Urinary bladder (tissue), 4 donors: ENCODE measurements around the gene CFAP69. TPM values are rescaled to one million over a fixed set of nuclear protein-coding genes. Genes with fewer than 3 reads are reported as not detected.

Experiments
- DNase-seq: peaks from one replicate; pipeline ENCODE4 v3.0.0-alpha.2; 2015; ENCODE audit errors: extremely low spot score
- H3K27ac ChIP-seq: one replicate; pipeline ENCODE4 v1.5.1; 2013; ENCODE audit warnings: low read depth, mild to moderate bottlenecking, moderate library complexity
- H3K36me3 ChIP-seq: one replicate; pipeline ENCODE4 v1.6.1; 2013; ENCODE audit warnings: mild to moderate bottlenecking, moderate library complexity; ENCODE audit not compliant: insufficient read depth
- H3K4me1 ChIP-seq: one replicate; pipeline ENCODE4 v1.6.1; 2013; ENCODE audit warnings: mild to moderate bottlenecking, moderate library complexity; ENCODE audit not compliant: insufficient read depth
- H3K4me3 ChIP-seq: one replicate; pipeline ENCODE4 v1.5.1; 2013; ENCODE audit warnings: low read depth, low read length
- WGBS: extraction: QIAGEN DNeasy Blood & Tissue Kit; methylation state at CpG from one replicate; pipeline ENCODE4 v1.1.7; 2013; 5-methylcytosine and 5-hydroxymethylcytosine counted together
- polyA plus RNA-seq: library from polyadenylated mRNA; stranded (reverse); fragments of 200-250 nt; gene quantifications from one replicate; pipeline ENCODE4 v1.2.3, GENCODE V29; 2013
- total RNA-seq: library from RNA; depleted of rRNA; stranded (reverse); fragments of >200 nt; gene quantifications from one replicate; pipeline ENCODE4 v1.2.3, GENCODE V29; 2014
- donor health status: healthy with polysubstance abuse.
- donor health status: healthy.

The CFAP69 gene
- total and polyA plus RNA-seq, 2 donors = 2.4 to 19.1 TPM

GRCh38 chr7:90222811-90223725 lies 21.9 kb upstream of the CFAP69 start:
- H3K4me1 ChIP-seq = no peaks in the 10 kb centered on the region
- H3K4me3 ChIP-seq = no peak overlapping the region
- no peak for DNase-seq
- WGBS = 76% methylated on average over 5 of the region's 5 CpGs
- peaks cover 2% of the 10 kb centered on the region for H3K36me3 ChIP-seq
- H3K27ac ChIP-seq = no peak overlapping the region

- Histone ChIP-seq H3K27ac (no peak overlapping the region), H3K4me3 (no peak overlapping the region), H3K4me1 (no peaks in the 10 kb centered on the region), H3K36me3 (peaks cover 2% of the 10 kb centered on the region)
- 47% methylated on average over 3 of the region's 3 CpGs for WGBS
- DNase-seq = no peak
Observed at GRCh38 chr7:90224195-90224594, 20.8 kb upstream of the CFAP69 start.

GRCh38 chr7:90225181-90225580 lies 19.8 kb upstream of the CFAP69 start:
- Histone ChIP-seq H3K36me3 (peaks cover 2% of the 10 kb centered on the region), H3K4me1 (no peaks in the 10 kb centered on the region), H3K27ac (no peak overlapping the region), H3K4me3 (no peak overlapping the region)
- DNase-seq = no peak
- 93% methylated on average over 3 of the region's 3 CpGs for WGBS

GRCh38 chr7:90225601-90226000 lies 19.4 kb upstream of the CFAP69 start:
- peaks cover 2% of the 10 kb centered on the region for H3K36me3 ChIP-seq
- H3K27ac ChIP-seq = no peak overlapping the region
- no peaks in the 10 kb centered on the region for H3K4me1 ChIP-seq
- DNase-seq = no peak
- 55% methylated on average over 1 of the region's 1 CpG for WGBS
- H3K4me3 ChIP-seq = no peak overlapping the region

GRCh38 chr7:90227259-90227658 lies 17.7 kb upstream of the CFAP69 start:
- 84% methylated on average over 5 of the region's 5 CpGs for WGBS
- H3K27ac ChIP-seq = no peak overlapping the region
- no peak overlapping the region for H3K4me3 ChIP-seq
- H3K36me3 ChIP-seq = peaks cover 2% of the 10 kb centered on the region
- no peak for DNase-seq
- H3K4me1 ChIP-seq = no peaks in the 10 kb centered on the region

GRCh38 chr7:90229682-90230081 lies 15.3 kb upstream of the CFAP69 start:
- no peak for DNase-seq
- H3K36me3 ChIP-seq = peaks cover 2% of the 10 kb centered on the region
- H3K4me1 ChIP-seq = no peaks in the 10 kb centered on the region
- H3K27ac ChIP-seq = no peak overlapping the region
- H3K4me3 ChIP-seq = no peak overlapping the region
- 84% methylated on average over 2 of the region's 2 CpGs for WGBS

- Histone ChIP-seq H3K4me3 (no peak overlapping the region), H3K36me3 (no peaks in the 10 kb centered on the region), H3K4me1 (no peaks in the 10 kb centered on the region), H3K27ac (no peak overlapping the region)
- no peak for DNase-seq
- 83% methylated on average over 2 of the region's 2 CpGs for WGBS
Observed at GRCh38 chr7:90230834-90231233, 14.1 kb upstream of the CFAP69 start.

- DNase-seq = no peak
- no peak overlapping the region for H3K4me3 ChIP-seq
- no peak overlapping the region for H3K27ac ChIP-seq
- no peaks in the 10 kb centered on the region for H3K36me3 ChIP-seq
- no peaks in the 10 kb centered on the region for H3K4me1 ChIP-seq
- WGBS = 80% methylated on average over 3 of the region's 3 CpGs
Observed at GRCh38 chr7:90231304-90231703, 13.7 kb upstream of the CFAP69 start.

- 32% methylated on average over 5 of the region's 5 CpGs for WGBS
- Histone ChIP-seq H3K27ac (no peak overlapping the region), H3K4me3 (no peak overlapping the region), H3K36me3 (no peaks in the 10 kb centered on the region), H3K4me1 (no peaks in the 10 kb centered on the region)
- DNase-seq = no peak
Observed at GRCh38 chr7:90232430-90232829, 12.5 kb upstream of the CFAP69 start.

GRCh38 chr7:90233569-90233968 lies 11.4 kb upstream of the CFAP69 start:
- 97% methylated on average over 6 of the region's 6 CpGs for WGBS
- no peak for DNase-seq
- Histone ChIP-seq H3K4me1 (no peaks in the 10 kb centered on the region), H3K4me3 (no peak overlapping the region), H3K36me3 (no peaks in the 10 kb centered on the region), H3K27ac (no peak overlapping the region)

GRCh38 chr7:90236721-90237289 lies 8.2 kb upstream of the CFAP69 start:
- Histone ChIP-seq H3K4me3 (no peak overlapping the region), H3K27ac (no peak overlapping the region), H3K4me1 (no peaks in the 10 kb centered on the region), H3K36me3 (no peaks in the 10 kb centered on the region)
- DNase-seq = no peak
- WGBS = 93% methylated on average over 1 of the region's 1 CpG

GRCh38 chr7:90238022-90238421 lies 7.0 kb upstream of the CFAP69 start:
- Histone ChIP-seq H3K4me3 (no peak overlapping the region), H3K36me3 (no peaks in the 10 kb centered on the region), H3K27ac (no peak overlapping the region), H3K4me1 (no peaks in the 10 kb centered on the region)
- DNase-seq = no peak
- WGBS = 95% methylated on average over 2 of the region's 2 CpGs

GRCh38 chr7:90238583-90238982 lies 6.4 kb upstream of the CFAP69 start:
- 85% methylated on average over 1 of the region's 1 CpG for WGBS
- no peak overlapping the region for H3K27ac ChIP-seq
- H3K36me3 ChIP-seq = no peaks in the 10 kb centered on the region
- H3K4me1 ChIP-seq = no peaks in the 10 kb centered on the region
- H3K4me3 ChIP-seq = no peak overlapping the region
- DNase-seq = no peak

- DNase-seq = no peak
- no peaks in the 10 kb centered on the region for H3K4me1 ChIP-seq
- H3K36me3 ChIP-seq = no peaks in the 10 kb centered on the region
- H3K27ac ChIP-seq = no peak overlapping the region
- 69% methylated on average over 3 of the region's 3 CpGs for WGBS
- H3K4me3 ChIP-seq = no peak overlapping the region
Observed at GRCh38 chr7:90239050-90239449, 5.9 kb upstream of the CFAP69 start.
